HG03095 (cell line): ENCODE results near the gene STPG3.

ENCODE experiments used
- ATAC-seq: cut with Tn5 transposase; IDR thresholded peaks from one replicate; pipeline ENCODE4 v1.9.1; 2021; ENCODE audit warnings: moderate library complexity; ENCODE audit not compliant: unreplicated experiment

Gene STPG3

DNA sequence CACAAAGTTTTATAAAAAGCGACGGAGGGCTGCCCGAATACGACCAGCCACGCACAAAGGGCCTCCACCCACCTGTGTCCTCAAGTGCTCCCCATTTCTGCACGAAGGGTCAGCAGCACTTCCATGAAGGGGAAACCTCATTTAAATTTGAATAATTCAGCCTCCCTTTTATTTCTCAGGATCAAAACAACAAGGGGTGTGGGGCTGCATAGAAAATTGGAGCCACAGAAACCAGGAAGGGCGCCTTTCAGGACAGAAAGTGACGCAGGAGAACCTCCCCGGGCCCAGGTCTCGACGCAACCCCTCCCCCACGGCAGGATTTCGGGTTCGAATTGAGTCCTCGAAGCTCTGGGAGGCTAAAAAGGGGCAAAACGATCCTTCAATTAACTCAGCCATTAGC, 48.9 kb downstream of the STPG3 start:
- no peak for ATAC-seq

DNA sequence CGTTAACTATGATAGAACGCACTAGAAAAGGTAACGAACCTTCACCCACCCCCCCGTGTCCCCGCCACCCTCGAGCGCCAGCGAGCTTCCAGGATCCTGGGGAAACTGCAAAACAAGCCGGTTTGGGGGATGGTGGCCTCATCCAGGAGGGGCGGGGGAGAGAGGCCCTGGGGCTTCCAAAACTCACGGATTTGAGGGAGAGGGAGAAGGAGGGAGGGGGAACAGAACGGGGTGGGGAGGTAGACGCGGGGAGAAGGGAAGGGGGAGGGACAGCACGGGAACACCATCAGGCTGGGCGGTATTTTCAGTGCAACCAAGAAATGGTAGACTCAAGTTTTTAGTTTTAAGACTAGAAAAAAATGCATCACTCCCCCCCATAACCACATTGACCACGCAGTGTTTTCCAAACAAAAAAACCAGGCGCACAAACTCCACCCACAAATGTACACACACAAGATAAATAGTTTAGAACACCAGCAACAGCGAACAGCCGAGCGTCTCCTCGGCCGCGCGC, 49.5 kb downstream of the STPG3 start:
- no peak for ATAC-seq

DNA sequence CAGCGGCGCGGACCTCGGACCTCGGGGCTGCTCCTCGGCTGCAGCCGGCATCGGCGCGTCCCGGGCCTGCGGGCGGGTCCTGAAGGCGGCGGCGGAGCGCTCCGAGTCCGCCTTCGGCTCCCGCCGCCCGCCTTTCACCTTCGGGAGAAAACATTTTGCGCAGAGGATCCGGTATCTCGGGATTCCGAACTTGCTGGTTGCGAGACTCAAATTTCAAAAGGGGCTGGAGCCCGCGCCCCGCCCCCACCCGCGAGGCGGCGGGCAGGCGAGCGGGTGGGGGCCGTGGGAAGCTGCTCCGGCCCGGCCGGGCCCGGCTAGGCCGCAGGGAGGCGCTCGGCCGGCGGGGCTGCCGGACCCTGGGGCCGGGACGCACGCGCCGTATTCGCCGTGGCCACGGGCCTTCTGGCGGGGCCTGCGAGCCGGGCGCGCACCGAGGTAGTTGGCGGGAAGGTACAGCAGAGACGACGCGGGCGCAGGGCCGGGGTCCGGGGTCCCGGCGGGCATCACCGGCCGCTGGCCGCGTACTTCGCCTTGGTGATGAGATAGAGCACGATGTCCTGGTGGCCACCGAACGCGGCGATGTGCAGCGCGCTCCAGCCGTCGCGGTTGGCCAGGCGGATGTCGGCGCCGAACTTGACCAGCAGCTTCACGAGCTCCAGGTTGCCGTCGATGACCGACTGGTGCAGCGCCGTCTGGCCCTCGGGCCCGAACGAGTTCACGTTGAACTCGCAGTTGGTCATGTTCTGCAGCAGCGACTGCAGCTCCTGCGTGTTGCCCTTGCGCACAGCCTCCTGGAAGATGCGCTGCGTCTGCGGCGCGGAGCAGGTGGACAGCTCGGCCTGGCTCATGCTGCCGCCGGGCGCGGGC, 50.2 kb downstream of the STPG3 start:
- ATAC-seq, result no peak

DNA sequence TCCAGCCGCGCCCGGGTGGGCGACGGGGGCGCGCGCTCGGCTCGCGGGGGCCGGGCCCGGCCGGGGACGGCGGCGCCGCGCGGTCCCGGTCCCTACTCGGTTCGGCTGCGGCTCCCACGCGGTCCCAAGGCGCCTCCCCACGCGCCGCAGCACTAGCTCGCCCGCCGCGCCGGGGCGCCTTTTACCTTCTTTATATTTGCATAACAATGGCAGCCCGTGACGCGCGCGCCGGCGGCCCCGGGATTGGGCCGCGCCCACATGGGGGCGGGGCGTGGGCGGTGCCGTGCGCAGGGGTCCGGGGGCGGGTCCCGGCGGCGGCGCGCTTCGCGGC, 51.0 kb downstream of the STPG3 start, which contains the start of gene NRARP:
Gene NRARP (minus strand): TSS at position 154 of the 331 bp plus-strand sequence. CDS start 343 bp downstream, outside the sequence.
- ATAC-seq, result peak; percentile 57

DNA sequence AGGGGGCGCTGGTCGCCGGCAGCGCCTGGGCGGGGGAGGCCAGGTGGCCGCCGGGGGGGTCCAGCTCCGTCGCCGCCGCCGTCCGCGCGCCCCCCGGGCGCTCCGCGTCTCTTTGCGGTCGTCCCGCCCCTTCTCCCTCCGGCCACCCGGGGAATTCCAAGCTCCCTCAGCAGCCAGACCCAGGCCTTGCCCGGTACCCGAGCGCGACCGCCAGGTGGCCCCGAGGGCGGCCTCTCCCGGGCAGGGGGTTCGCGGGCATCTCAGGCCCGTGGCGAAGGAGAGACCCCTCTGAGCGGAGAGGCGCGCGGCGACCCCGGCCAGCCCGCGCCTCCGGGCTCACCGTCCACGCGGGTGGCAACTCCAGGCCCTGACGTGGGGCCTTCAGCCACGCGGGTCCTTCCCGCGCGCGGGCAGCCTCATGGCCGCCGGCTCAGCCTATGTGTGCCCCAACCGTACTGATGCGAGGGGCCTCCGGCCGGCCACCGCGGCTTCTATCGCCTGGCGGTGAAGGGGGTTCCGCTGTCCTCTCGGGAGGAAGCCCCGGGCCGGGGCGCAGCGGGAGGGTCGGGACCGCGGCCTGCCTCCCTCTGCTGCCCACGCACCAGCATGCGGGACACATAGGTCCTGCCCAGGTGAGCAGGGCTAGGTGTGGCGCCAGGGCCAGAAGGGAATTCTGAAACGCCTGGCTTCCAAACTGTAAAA, 51.5 kb downstream of the STPG3 start:
- peak; percentile 31 for ATAC-seq
